GM10266 (cell line): ENCODE measurements around the gene CCDC178.

Experiments used
- DNase-seq: peaks from one replicate; pipeline ENCODE4 v3.0.0; 2012; ENCODE audit errors: extremely low spot score
- CTCF ChIP-seq: IDR thresholded peaks from 2 replicates; pipeline ENCODE4 v1.5.1; 2012; ENCODE audit warnings: mild to moderate bottlenecking, low read depth; ENCODE audit not compliant: control insufficient read depth, insufficient read depth; ENCODE audit errors: missing control alignments

The CCDC178 gene

GRCh38 chr18:32902568-32903330 is 537.8 kb downstream of the CCDC178 start:
- no peak for TF ChIP-seq CTCF
- no peak for DNase-seq

DNA sequence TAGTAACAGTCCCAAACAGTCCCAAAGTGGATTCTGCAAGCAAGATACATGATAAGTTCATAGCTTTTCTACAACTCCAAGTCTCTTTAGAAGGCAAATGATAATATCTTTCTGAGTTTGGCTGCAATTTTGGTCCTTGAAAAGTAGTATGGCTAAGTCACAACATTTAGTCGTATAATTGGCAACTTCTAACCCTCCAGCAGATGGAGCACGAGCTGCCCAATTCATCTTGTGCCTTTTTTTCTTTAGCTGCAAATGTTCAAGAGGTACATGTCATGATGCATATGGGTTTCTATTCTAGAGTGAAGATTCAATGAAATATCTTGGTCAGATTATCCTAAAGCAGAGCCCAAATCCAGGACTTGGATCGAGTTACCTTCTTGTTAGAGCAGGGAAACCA is 540.7 kb downstream of the CCDC178 start:
- no peak for DNase-seq
- no peak for TF ChIP-seq CTCF

- no peak for TF ChIP-seq CTCF
- DNase-seq: no peak
Measured at GRCh38 chr18:32896776-32897547, 543.6 kb downstream of the CCDC178 start.

GRCh38 chr18:32893915-32894314 is 546.6 kb downstream of the CCDC178 start:
- DNase-seq: no peak
- TF ChIP-seq CTCF: no peak

GRCh38 chr18:32891797-32892196 is 548.7 kb downstream of the CCDC178 start:
- TF ChIP-seq CTCF: no peak
- no peak for DNase-seq

DNA sequence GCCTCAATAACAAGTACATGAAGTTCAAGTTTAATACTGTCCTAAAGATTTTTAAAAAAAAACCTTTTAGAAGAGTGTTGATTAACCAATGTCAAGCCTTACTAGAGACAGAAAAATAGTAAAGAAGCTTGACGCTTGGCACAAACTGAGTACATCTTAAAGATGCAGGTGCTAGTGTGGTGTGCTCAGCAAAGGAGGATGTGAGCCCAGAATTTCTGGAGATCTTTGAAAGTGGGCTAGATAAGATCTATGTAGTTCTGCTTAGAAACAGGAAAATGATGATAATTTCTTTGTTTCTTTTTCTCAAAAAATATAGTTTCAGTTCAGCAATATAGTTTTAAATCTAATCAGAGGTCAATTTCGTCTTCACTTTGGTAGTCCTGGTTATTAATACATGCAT is 549.4 kb downstream of the CCDC178 start:
- DNase-seq: no peak
- TF ChIP-seq CTCF: no peak
